Measurements from ENCODE around the gene PBLD.

DNA sequence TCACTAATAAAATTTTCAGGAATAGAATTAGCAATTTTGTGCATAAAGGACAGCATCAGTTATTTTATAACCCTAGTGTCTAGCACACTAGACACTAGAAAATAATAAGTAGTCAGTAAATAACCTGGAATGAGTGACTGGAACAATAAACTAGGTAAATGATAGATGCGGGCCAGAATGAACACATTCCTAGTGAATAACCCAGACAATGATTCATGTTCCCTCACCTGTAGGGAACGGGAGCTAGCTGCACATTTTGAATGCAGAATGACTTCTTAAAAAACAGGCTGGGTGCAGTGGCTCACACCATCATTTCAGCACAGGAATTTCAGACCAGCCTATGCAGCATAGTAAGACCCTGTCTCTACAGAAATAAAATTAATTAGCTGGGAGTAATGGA is 97.6 kb downstream of the PBLD start:
- TF ChIP-seq, protein P1, sequence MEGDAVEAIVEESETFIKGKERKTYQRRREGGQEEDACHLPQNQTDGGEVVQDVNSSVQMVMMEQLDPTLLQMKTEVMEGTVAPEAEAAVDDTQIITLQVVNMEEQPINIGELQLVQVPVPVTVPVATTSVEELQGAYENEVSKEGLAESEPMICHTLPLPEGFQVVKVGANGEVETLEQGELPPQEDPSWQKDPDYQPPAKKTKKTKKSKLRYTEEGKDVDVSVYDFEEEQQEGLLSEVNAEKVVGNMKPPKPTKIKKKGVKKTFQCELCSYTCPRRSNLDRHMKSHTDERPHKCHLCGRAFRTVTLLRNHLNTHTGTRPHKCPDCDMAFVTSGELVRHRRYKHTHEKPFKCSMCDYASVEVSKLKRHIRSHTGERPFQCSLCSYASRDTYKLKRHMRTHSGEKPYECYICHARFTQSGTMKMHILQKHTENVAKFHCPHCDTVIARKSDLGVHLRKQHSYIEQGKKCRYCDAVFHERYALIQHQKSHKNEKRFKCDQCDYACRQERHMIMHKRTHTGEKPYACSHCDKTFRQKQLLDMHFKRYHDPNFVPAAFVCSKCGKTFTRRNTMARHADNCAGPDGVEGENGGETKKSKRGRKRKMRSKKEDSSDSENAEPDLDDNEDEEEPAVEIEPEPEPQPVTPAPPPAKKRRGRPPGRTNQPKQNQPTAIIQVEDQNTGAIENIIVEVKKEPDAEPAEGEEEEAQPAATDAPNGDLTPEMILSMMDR (IDR thresholded peaks at IDR 0.05; ENCODE audit: low read depth, low read length), result no peak
- TF ChIP-seq POLR2A (IDR thresholded peaks at IDR 0.05; ENCODE audit: extremely low read depth, insufficient read length), result no peak
- TF ChIP-seq, protein P2, sequence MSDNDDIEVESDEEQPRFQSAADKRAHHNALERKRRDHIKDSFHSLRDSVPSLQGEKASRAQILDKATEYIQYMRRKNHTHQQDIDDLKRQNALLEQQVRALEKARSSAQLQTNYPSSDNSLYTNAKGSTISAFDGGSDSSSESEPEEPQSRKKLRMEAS (IDR thresholded peaks at IDR 0.05; ENCODE audit: low read depth, low read length), result no peak

Measured in NB4 (cell line).